ENCODE measurements around the gene USH1C. TPM values are rescaled to one million over a fixed set of nuclear protein-coding genes. Genes with fewer than 3 reads are reported as not detected.

Gene USH1C
- total and polyA plus RNA-seq, 12 donors, result 0.14 to 16.9 (median 0.85) TPM; not detected in 2

DNA sequence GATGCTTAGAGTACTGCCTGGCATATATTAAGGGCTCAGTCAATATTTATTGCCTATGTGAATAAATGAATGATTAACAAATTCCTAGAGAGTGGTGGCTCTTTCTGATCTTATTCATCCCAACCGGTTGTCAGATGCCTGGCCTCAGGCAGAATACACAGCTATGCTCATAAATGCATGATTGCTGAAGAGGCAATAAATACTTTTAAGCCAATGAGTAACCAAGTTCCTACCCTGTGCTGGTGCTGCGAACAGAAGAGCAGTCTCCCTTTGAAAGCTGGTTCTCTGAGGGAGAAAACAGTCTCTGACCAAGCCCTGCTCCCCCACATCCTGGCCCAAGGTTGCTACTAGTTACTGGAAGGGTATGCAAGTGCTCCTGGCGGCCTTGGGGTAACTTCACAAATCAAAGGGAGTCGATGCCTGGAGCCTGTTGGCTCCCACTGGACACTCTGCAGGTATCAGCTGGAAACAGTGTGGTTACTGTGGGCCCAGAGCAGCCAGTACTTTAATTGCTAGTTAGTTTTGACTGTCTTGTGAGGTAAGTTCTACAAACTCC is 2.8 kb downstream of the USH1C start:
- intact Hi-C loops (cut with DNase I), result no loop called here
- Histone ChIP-seq H3K36me3 (replicated peaks in 1 of 2) (no peaks in the 10 kb centered on the region), H3K27ac (no peak overlapping the region), H3K4me1 (replicated peaks in 1 of 2) (no peaks in the 10 kb centered on the region), H3K27me3 (peaks cover 9% of the 10 kb centered on the region), H3K4me3 (no peak overlapping the region), H3K9me3 (replicated peaks in 1 of 3) (no peaks in the 10 kb centered on the region)
- WGBS, 4 donors, result 77 to 91% (median 79%) methylated on average over 3 to 4 of the region's 4 CpGs
- TF ChIP-seq, protein P1, sequence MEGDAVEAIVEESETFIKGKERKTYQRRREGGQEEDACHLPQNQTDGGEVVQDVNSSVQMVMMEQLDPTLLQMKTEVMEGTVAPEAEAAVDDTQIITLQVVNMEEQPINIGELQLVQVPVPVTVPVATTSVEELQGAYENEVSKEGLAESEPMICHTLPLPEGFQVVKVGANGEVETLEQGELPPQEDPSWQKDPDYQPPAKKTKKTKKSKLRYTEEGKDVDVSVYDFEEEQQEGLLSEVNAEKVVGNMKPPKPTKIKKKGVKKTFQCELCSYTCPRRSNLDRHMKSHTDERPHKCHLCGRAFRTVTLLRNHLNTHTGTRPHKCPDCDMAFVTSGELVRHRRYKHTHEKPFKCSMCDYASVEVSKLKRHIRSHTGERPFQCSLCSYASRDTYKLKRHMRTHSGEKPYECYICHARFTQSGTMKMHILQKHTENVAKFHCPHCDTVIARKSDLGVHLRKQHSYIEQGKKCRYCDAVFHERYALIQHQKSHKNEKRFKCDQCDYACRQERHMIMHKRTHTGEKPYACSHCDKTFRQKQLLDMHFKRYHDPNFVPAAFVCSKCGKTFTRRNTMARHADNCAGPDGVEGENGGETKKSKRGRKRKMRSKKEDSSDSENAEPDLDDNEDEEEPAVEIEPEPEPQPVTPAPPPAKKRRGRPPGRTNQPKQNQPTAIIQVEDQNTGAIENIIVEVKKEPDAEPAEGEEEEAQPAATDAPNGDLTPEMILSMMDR (IDR thresholded peaks at IDR 0.05), result no peak
- no peak for TF ChIP-seq POLR2A (IDR thresholded peaks at IDR 0.05)
- DNase-seq, result no peak

DNA sequence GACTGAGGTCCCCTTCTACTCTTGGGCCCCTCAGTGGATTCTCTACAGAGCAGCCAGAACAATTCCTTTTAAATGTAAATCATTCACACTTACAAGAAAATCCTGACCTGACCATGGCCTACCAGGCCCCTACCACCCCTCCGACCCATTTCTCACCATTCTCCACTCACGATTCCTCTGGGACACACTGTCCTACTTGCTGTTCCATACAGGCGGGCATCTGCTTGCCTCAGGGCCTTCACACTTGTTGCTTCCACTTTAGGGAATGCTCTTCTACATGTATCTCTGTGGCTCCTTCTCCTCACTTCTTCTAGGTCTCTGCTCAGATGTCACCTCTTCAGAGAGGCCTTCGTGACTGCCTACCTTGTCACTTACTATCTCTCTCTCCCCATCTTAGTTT is 3.4 kb downstream of the USH1C start:
- no peak overlapping the region for H3K27ac ChIP-seq
- DNase-seq, result no peak
- H3K4me3 ChIP-seq, result no peak overlapping the region
- no peaks in the 10 kb centered on the region for H3K36me3 ChIP-seq (replicated peaks in 1 of 2)
- H3K4me1 ChIP-seq (replicated peaks in 1 of 2), result no peaks in the 10 kb centered on the region
- no peaks in the 10 kb centered on the region for H3K9me3 ChIP-seq (replicated peaks in 1 of 3)
- intact Hi-C loops (cut with DNase I), result no loop called here
- 87 to 91% (median 89%) methylated on average over 4 of the region's 4 CpGs for WGBS, 4 donors
- TF ChIP-seq, protein P1 (IDR thresholded peaks at IDR 0.05), result no peak
- TF ChIP-seq POLR2A (IDR thresholded peaks at IDR 0.05), result no peak
- H3K27me3 ChIP-seq, result peaks cover 9% of the 10 kb centered on the region

DNA sequence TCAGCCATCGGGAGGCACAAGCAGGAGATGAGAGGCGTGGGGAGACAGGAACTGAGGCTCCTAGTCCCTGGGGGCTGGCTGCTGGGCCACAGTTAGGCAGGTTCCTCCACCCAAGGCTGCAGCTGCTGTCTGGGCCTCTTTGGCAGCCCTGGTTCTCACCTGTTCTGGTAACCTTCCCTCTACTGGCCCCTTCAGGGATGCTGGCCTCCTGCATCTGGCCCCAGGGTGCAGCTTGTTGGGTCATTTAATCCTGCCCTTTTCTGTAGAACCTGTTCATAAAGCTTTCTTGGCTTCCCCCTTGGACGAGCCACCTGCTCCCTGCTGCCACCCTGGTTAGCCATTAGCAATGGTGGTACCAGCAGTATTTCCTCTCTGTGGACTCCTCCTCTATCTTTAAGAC is 5.5 kb downstream of the USH1C start:
- Histone ChIP-seq H3K27me3 (peaks cover 3% of the 10 kb centered on the region), H3K4me3 (no peak overlapping the region), H3K4me1 (replicated peaks in 1 of 2) (no peaks in the 10 kb centered on the region), H3K27ac (no peak overlapping the region), H3K9me3 (replicated peaks in 1 of 3) (no peaks in the 10 kb centered on the region), H3K36me3 (replicated peaks in 1 of 2) (no peaks in the 10 kb centered on the region)
- no peak for DNase-seq
- 72 to 83% (median 77%) methylated on average over 2 to 3 of the region's 3 CpGs for WGBS, 4 donors
- TF ChIP-seq, protein P1 (IDR thresholded peaks at IDR 0.05), result no peak
- no peak for TF ChIP-seq POLR2A (IDR thresholded peaks at IDR 0.05)
- intact Hi-C loops (cut with DNase I), result no loop called here

DNA sequence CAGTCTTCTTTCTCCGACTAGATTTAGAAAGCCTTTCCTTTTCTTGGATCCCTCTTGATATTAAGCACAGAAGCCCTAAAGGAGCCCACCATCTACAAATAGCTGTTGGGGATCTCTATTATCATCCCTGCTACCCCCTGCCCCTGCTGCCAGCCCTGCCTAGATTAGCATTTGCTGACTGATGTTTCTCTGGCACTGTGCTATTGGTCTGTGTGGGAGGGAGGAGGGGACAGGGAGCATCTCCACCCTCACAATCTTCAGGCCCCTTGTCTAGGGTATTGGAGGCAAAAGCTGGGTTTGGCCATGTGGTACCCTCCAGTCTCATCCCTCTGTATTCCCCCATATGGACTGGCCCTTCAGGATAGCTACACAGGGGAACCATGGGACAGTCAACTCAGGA is 6.2 kb downstream of the USH1C start:
- Histone ChIP-seq H3K27me3 (no peaks in the 10 kb centered on the region), H3K36me3 (replicated peaks in 1 of 2) (no peaks in the 10 kb centered on the region), H3K27ac (no peak overlapping the region), H3K4me3 (no peak overlapping the region), H3K4me1 (replicated peaks in 1 of 2) (no peaks in the 10 kb centered on the region), H3K9me3 (replicated peaks in 1 of 3) (no peaks in the 10 kb centered on the region)
- TF ChIP-seq, protein P1 (IDR thresholded peaks at IDR 0.05), result no peak
- TF ChIP-seq POLR2A (IDR thresholded peaks at IDR 0.05), result no peak
- no peak for DNase-seq
- intact Hi-C loops (cut with DNase I), result no loop called here
- WGBS, 4 donors, result 88 to 94% (median 92%) methylated on average over 1 of the region's 1 CpG

Measured in adrenal gland (tissue), 12 donors.